Gastrocnemius medialis (tissue), 4 donors: ENCODE data around the gene ZC2HC1B. TPM values are rescaled to one million over a fixed set of nuclear protein-coding genes. Genes with fewer than 3 reads are reported as not detected.

Source experiments
- ATAC-seq, 2 donors: fragments of 150-250 bp; one replicate each; pipeline ENCODE4 v1.9.1; 2016
- DNase-seq, 2 donors: peaks; one replicate each; pipeline ENCODE4 v3.0.0-alpha.2; 2019
- H3K27ac ChIP-seq, 4 donors: fragments of 200-600 bp; sonication (generic); 1 replicate in 1 of 4; 2 replicates in 3 of 4; pipeline ENCODE4 v1.5.1; 2016 to 2018; ENCODE audit warnings: mild to moderate bottlenecking in 2 of 4, moderate library complexity in 1 of 4
- H3K27me3 ChIP-seq, 3 donors: fragments of 200-600 bp; sonication (generic) in 2 of 3; 1 replicate in 1 of 3; 2 replicates in 2 of 3; pipeline versions ENCODE4 v1.5.1 to v1.6.0; 2016 to 2019; ENCODE audit warnings: mild to moderate bottlenecking in 1 of 3, moderate library complexity in 1 of 3
- H3K36me3 ChIP-seq, 2 donors: fragments of 200-600 bp; sonication (generic) in 1 of 2; one replicate each; pipeline ENCODE4 v1.5.1; 2017 to 2018
- H3K4me1 ChIP-seq, 2 donors: fragments of 200-600 bp; sonication (generic) in 1 of 2; one replicate each; pipeline ENCODE4 v1.5.1; 2016 to 2017; ENCODE audit warnings: mild to moderate bottlenecking in 2 of 2
- H3K4me3 ChIP-seq, 4 donors: fragments of 200-600 bp; sonication (generic) in 3 of 4; 1 replicate in 1 of 4; 2 replicates in 3 of 4; pipeline ENCODE4 v1.5.1; 2016 to 2019; ENCODE audit warnings: mild to moderate bottlenecking in 2 of 4
- H3K9me3 ChIP-seq, 3 donors: fragments of 200-600 bp; sonication (generic) in 2 of 3; 1 replicate in 1 of 3; 2 replicates in 2 of 3; pipeline ENCODE4 v1.5.1; 2016 to 2019
- CTCF ChIP-seq, 5 experiments: fragments of 450-650 bp in 3 of 5; fragments of 200-600 bp in 2 of 5; sonication (generic) in 2 of 5; IDR thresholded peaks in 4 of 5; conservative IDR thresholded peaks in 1 of 5; 1 replicate in 4 of 5; 2 replicates in 1 of 5; pipeline ENCODE4 v1.5.1; 2016 to 2019; ENCODE audit warnings: antibody characterized with exemption in 5 of 5, mild to moderate bottlenecking in 3 of 5, moderate library complexity in 3 of 5
- POLR2A ChIP-seq, 2 donors: fragments of 450-650 bp; IDR thresholded peaks; one replicate each; pipeline ENCODE4 v1.6.1; 2017; ENCODE audit warnings: antibody characterized with exemption in 2 of 2, mild to moderate bottlenecking in 2 of 2, moderate library complexity in 2 of 2
- in situ Hi-C, 4 donors: fragments of 200-750 bp; cut with MboI; loops; one replicate each; pipeline versions ENCODE4 v1.15.0 to v1.8.0; 2017; ENCODE audit warnings: low sequenced_read_pairs in 4 of 4
- intact Hi-C: fragments of 100-400 bp; cut with DNase I; formaldehyde crosslinking; loops from one replicate; pipeline ENCODE4 v1.15.1; 2023; ENCODE audit warnings: low total_unique reads
- total RNA-seq, 4 donors: library from RNA; depleted of rRNA; stranded (reverse); fragments of >200 nt; gene quantifications; one replicate each; pipeline versions ENCODE4 v1.1.0 to v1.2.3, GENCODE V29; 2016

The ZC2HC1B gene
- total RNA-seq, 4 donors from 2014 or later = not detected

GRCh38 chr6:143828572-143828971 is 35.7 kb upstream of the ZC2HC1B start:
- Histone ChIP-seq H3K36me3 (no peaks in the 10 kb centered on the region), H3K4me1 (no peaks in the 10 kb centered on the region), H3K9me3 (no peaks in the 10 kb centered on the region), H3K27me3 (no peaks in the 10 kb centered on the region), H3K27ac (no peak overlapping the region), H3K4me3 (no peak overlapping the region)
- TF ChIP-seq CTCF (IDR thresholded peaks at IDR 0.05 in 4 of 5, conservative IDR thresholded peaks at IDR 0.05 in 1 of 5) (no peak), POLR2A (IDR thresholded peaks at IDR 0.05) (no peak)
- in situ Hi-C loops (no loop called here), intact Hi-C loops (no loop called here)
- no peak for ATAC-seq
- DNase-seq = no peak

GRCh38 chr6:143836150-143836549 is 28.1 kb upstream of the ZC2HC1B start:
- H3K27ac ChIP-seq = no peak overlapping the region
- TF ChIP-seq POLR2A (IDR thresholded peaks at IDR 0.05) = no peak
- no peak for TF ChIP-seq CTCF (IDR thresholded peaks at IDR 0.05 in 4 of 5, conservative IDR thresholded peaks at IDR 0.05 in 1 of 5)
- H3K4me3 ChIP-seq = no peak overlapping the region
- H3K9me3 ChIP-seq = no peaks in the 10 kb centered on the region
- H3K27me3 ChIP-seq = no peaks in the 10 kb centered on the region
- intact Hi-C loops = no loop called here
- H3K4me1 ChIP-seq = no peaks in the 10 kb centered on the region
- in situ Hi-C loops = no loop called here
- H3K36me3 ChIP-seq = no peaks in the 10 kb centered on the region
- DNase-seq (no peak), ATAC-seq (no peak)

GRCh38 chr6:143838395-143838794 is 25.9 kb upstream of the ZC2HC1B start:
- ATAC-seq (no peak), DNase-seq (no peak)
- Histone ChIP-seq H3K4me3 (no peak overlapping the region), H3K27ac (no peak overlapping the region), H3K4me1 (peaks cover 0 to 4% of the 10 kb centered on the region in 2 donors), H3K36me3 (no peaks in the 10 kb centered on the region), H3K9me3 (no peaks in the 10 kb centered on the region), H3K27me3 (no peaks in the 10 kb centered on the region)
- intact Hi-C loops (no loop called here), in situ Hi-C loops (no loop called here)
- TF ChIP-seq CTCF (IDR thresholded peaks at IDR 0.05 in 4 of 5, conservative IDR thresholded peaks at IDR 0.05 in 1 of 5) = no peak
- TF ChIP-seq POLR2A (IDR thresholded peaks at IDR 0.05) = no peak

- intact Hi-C loops = no loop called here
- TF ChIP-seq CTCF (IDR thresholded peaks at IDR 0.05 in 4 of 5, conservative IDR thresholded peaks at IDR 0.05 in 1 of 5) = no peak
- no peak for TF ChIP-seq POLR2A (IDR thresholded peaks at IDR 0.05)
These were observed 25.1 kb upstream of the ZC2HC1B start for GRCh38 chr6:143839196-143839595.

GRCh38 chr6:143840595-143841265 is 23.5 kb upstream of the ZC2HC1B start:
- in situ Hi-C loops (no loop called here), intact Hi-C loops (no loop called here)
- Histone ChIP-seq H3K27me3 (no peaks in the 10 kb centered on the region), H3K4me1 (peaks cover 9 to 14% of the 10 kb centered on the region in 2 donors), H3K27ac (no peak overlapping the region), H3K4me3 (no peak overlapping the region), H3K9me3 (no peaks in the 10 kb centered on the region), H3K36me3 (peaks cover 0 to 14% of the 10 kb centered on the region in 2 donors)
- ATAC-seq (no peak), DNase-seq (no peak)
- no peak for TF ChIP-seq CTCF (IDR thresholded peaks at IDR 0.05 in 4 of 5, conservative IDR thresholded peaks at IDR 0.05 in 1 of 5)
- TF ChIP-seq POLR2A (IDR thresholded peaks at IDR 0.05) = no peak

More at GRCh38 chr6:143839196-143839595, 25.1 kb upstream of the ZC2HC1B start:
- no peak overlapping the region for H3K27ac ChIP-seq
- no peaks in the 10 kb centered on the region for H3K27me3 ChIP-seq
- no peaks in the 10 kb centered on the region for H3K9me3 ChIP-seq
- DNase-seq = no peak
- H3K4me3 ChIP-seq = no peak overlapping the region
- no peak for ATAC-seq
- peaks cover 6 to 9% of the 10 kb centered on the region in 2 donors for H3K4me1 ChIP-seq
- no peaks in the 10 kb centered on the region for H3K36me3 ChIP-seq
- in situ Hi-C loops = no loop called here
